HG03159 (cell line): ENCODE data around the gene DEFB124.
"Not testable (repeated sequence)": the region's sequence is repeated elsewhere in the genome, so short reads cannot be mapped to it uniquely, and the experiment has no call there.

Experiments
- ATAC-seq: cut with Tn5 transposase; IDR thresholded peaks from one replicate; pipeline ENCODE4 v1.9.1; 2021; ENCODE audit warnings: mild to moderate bottlenecking, moderate library complexity; ENCODE audit not compliant: unreplicated experiment

The DEFB124 gene

GRCh38 chr20:31427576-31427975, 47.4 kb downstream of the DEFB124 start:
- ATAC-seq: not testable (repeated sequence)

DNA sequence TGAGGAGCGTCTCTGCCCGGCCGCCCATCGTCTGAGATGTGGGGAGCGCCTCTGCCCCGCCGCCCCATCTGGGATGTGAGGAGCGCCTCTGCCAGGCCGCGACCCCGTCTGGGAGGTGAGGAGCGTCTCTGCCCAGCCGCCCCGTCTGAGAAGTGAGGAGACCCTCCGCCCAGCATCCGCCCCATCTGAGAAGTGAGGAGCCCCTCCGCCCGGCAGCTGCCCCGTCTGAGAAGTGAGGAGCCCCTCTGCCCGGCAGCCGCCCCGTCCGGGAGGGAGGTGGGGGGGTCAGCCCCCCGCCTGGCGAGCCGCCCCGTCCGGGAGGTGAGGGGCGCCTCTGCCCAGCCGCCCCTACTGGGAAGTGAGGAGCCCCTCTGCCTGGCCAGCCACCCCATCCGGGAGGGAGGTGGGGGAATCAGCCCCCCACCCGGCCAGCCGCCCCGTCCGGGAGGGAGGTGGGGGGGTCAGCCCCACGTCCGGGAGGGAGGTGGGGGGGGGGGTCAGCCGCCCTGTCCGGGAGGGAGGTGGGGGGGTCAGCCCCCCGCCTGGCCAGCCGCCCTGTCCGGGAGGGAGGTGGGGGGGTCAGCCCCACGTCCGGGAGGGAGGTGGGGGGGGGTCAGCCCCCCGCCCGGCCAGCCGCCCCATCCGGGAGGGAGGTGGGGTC, 47.9 kb downstream of the DEFB124 start:
- not testable (repeated sequence) for ATAC-seq

- ATAC-seq: no peak
These were observed 49.1 kb downstream of the DEFB124 start for GRCh38 chr20:31425797-31426196.

DNA sequence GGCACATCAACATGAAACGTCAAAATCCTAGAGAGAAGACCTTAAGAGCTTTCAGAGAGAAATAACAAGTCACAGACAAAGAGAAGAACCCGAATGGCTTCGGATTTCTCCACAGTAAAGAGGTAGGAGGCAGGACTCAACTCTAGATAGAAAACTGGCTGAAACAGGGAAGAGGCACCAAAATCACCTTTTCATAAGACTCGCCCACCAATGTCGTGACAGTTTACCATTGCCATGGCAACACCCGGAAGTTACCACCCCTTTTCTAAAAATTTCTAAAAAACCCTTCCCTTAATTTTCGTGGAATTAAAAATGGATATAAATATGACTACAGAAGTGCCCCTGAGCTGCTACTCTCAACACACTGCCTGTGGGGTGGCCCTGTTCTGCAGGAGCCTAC, 56.6 kb downstream of the DEFB124 start:
- ATAC-seq: no peak

DNA sequence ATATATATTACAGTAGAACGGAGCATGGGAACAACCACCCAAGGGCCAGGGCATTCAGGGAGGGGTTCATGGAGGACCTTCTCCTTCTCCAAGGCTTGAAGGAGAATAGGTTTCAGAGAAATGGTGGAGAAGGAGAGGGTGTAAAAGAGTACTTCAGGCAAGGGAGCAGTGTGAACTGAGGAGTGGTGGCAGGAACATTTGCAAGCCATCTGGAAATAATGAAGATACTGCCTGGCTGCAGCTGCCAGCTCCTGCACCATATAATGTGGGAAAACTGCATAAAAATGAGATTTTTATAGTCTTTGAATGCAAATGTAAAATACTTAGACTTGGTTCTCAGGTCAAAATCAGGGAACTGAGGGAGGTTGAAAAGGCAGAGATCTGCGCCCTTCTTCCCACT, 59.3 kb downstream of the DEFB124 start:
- ATAC-seq: no peak
